OCI-LY3 (cell line): ENCODE measurements around the gene GPD2.

ENCODE experiments used
- CTCF ChIP-seq: fragments of 200-600, 300-600 bp; sonication (generic); IDR thresholded peaks from 2 replicates; pipeline ENCODE4 v1.5.1; 2014; ENCODE audit warnings: antibody characterized with exemption, low read length, low read depth
- EZH2phosphoT487 ChIP-seq: fragments of 200-600 bp; shearing (Covaris generic); IDR thresholded peaks from 2 replicates; pipeline ENCODE4 v1.6.1; 2018; ENCODE audit warnings: antibody characterized with exemption, mixed run types, low read depth

GRCh38 chr2:156465573-156465972, 29.4 kb downstream of the GPD2 start:
- TF ChIP-seq CTCF (no peak), EZH2phosphoT487 (no peak)
